GM19328 (cell line): ENCODE data around the gene SH3BP2.

Experiments used
- ATAC-seq: cut with Tn5 transposase; IDR thresholded peaks from one replicate; pipeline ENCODE4 v1.9.1; 2021; ENCODE audit warnings: mild to moderate bottlenecking, moderate library complexity; ENCODE audit not compliant: unreplicated experiment

The SH3BP2 gene

DNA sequence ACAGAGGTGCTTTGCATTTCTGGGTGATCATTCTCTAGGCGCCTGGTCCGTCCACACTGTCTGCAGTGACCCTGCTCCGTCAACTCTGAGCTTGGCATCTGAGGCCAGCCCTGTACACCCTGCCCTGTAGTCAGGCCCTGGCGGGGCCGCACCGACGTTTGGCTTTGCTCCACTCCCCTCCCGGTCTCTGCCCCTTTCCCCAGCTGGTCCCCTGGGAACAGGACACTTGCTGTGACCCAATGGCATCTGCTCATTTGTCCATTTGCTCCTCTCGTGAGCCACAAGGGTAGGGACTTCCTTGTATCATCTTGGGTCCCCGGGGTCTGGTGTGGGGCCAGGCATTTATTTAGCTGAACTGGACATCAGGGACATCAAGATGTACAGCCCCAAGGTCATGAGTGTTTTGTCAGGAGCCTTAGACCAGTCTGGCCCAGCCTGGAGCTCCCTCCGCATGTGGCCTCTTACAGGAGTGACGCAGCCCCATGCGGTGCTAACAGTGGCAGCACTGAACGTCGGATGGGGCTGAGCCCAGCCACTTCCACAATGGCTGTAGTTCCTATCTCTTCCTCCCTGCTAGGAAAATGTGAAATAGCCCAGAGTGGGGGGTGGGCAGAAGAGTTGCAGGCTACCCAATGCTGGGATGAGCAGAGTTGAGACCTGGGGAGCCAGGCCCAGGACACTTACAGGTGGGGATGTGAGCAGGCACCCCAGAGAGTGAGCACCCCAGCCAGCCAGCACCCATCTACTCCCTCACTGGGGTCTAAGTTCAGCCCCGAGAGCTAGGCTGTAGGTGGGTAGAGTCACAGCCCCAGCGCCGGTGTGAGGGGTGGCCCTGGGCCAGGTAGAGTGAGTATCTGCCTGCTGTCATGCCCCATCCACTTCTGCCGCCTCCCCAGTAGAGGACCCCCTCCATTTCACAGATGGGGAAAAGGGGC is 2.0 kb upstream of the SH3BP2 start:
- ATAC-seq = no peak

DNA sequence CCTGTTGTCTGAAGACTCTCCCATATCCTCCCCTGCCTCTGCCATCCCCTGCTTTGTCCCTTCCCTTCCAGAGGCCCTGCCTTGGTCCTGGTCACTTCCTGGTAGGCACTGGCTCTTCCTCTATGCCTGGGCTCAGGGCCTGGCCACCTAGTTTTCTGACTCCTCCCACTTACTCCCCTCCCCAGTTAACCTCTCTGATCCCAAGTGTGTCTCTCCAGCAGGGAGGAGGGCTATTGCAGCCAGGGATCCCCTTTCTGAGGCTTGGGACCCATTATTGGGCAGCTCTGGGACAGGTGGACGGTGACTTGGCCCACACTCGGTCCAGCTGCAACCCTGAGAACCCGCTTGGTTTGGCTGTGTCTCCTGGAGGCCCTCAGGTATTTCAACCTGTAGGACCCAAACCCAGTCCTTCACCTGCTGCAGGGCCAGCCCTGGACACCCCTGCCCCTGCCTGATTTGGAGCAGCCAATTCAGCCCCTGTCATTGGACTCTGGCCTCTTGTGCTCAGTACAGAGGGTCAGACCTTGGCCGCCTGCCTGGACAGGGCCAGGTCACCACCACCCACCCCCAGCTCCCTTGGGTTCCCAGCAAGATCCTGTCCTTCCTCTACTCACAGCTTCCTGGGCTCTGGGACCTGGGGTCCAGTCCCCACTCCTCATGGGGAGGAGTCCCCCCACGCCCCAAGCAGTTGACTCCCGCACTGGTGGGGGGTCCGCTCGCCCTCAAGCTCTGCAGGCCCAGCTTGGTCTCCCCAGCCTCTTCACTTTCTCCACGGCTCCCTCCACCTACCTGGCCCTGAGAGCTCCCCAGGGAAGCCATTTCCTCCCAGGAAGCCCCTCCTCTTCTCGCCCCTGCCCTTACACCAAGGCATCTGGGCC is 1.1 kb upstream of the SH3BP2 start:
- no peak for ATAC-seq

- no peak for ATAC-seq
Observed at GRCh38 chr4:2792396-2792710, 532 bp upstream of the SH3BP2 start.

DNA sequence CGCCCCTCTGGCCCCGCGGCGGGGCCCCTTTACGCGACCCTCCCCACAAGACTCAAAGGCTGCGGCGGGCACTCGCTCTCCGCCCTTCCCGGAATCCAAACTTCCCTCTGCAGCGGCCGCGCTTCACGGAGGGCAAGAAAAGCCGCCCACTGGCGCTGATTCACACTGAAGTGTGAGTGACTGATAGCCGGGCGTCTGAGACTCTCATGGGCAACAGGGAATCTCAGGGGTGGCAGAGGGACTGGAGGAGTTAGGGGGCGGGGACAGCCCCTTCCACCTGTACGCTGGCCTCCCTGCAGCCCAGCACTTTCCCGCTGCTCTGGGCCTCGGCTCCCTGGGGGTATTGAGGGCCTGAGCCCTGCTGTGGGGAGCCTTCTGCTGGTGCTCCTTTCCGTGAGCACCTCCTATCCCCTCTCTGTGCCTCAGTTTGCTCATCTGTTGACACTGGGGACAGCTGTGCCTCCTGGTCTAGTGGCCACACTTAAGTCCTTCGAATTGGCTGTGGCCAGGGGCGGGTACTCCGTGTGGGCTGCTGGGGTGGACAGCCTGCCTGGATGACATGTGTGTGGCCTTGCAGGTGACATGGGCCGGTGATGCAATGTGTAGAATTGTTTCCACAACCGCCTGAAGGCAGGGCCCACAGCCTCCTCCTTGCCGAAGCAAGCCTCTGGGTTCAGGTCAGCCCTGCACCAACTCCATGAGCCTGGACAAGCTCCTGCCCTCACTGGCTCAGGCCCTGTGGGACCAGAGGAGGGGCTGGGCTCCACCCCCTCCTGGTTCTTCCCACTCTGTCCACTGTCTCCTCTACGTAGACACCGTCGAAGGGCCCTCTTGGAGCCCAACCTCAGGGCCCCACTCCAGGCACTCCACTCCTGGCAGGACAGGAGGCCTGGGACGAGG is 951 bp downstream of the SH3BP2 start:
- ATAC-seq = no peak

- ATAC-seq = no peak
Observed at GRCh38 chr4:2794486-2795299, 1.8 kb downstream of the SH3BP2 start.

DNA sequence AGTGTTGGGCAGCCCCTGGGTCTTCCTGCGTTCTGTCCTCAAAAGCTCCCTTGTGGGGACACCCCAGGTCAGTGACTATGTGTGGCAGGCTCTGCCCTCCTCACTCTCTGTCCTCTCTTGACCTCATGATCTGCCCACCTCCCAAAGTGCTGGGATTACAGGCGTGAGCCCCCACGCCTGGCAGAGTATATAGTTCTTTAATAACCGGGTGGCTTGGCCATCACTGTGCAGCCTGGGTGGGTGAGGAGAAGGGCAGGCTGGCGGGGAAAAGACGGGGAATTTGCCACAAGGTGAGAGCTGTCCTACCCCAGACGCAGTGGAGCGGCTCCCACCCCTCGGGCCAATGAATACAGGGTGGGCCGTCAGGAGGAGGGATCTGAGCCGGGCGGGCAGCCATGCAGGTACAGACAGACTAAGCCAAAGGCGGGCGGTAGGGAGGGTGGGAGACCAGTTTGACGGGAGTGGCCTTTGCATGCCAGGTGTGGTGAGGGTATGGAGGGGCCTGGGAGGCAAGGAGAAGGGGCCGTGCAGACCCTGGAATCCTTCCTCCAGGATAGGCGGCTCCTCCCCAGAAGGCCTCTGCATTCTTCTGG is 2.5 kb downstream of the SH3BP2 start:
- ATAC-seq = no peak

DNA sequence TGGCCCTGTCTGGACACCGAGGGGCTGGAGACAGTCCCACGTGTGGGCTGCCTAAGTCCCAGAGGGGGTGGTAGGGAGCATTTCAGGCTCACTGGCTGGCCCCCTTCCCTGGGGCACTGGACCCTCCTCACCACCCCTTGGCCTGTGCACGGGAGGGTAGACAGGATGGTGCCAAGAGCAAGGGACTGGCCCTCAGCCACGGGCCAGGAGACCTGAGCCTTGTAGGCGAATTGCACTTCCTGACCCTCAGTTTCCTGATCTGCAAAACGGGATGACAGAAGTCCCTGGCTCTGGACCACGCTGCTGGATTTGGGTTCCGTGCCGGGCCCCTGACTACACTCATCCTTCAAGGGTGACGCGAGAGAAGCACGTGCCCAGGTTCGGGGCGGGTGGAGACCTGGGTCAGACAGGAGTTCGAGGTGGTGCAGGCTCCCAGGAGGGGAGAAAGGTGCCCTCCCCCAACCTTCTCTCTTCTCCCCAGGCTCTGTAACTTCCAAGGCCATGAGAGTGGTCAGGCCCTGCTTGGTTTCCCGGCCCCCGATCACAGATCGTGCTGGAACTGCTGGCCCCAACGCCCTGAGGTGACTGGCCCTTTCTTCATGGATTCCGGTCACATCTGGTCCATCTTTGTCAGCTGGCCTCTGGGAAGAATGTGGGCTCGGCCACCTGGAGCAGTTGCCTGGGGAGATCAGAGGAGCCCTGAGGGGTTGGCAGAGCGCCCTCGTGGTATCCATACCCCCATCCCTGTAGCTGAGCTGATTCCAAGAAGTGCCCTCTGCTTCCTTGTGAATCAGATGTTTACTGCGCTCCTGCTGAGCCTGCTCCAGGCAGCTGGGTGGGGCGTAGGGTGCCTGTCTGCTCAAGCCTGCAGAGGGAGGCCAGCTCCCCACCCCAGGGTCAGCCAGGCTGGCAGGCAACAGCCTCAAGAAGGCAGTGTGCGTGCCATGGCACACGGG is 3.3 kb downstream of the SH3BP2 start:
- ATAC-seq = no peak

GRCh38 chr4:2796849-2797544 is 4.1 kb downstream of the SH3BP2 start:
- ATAC-seq = no peak

DNA sequence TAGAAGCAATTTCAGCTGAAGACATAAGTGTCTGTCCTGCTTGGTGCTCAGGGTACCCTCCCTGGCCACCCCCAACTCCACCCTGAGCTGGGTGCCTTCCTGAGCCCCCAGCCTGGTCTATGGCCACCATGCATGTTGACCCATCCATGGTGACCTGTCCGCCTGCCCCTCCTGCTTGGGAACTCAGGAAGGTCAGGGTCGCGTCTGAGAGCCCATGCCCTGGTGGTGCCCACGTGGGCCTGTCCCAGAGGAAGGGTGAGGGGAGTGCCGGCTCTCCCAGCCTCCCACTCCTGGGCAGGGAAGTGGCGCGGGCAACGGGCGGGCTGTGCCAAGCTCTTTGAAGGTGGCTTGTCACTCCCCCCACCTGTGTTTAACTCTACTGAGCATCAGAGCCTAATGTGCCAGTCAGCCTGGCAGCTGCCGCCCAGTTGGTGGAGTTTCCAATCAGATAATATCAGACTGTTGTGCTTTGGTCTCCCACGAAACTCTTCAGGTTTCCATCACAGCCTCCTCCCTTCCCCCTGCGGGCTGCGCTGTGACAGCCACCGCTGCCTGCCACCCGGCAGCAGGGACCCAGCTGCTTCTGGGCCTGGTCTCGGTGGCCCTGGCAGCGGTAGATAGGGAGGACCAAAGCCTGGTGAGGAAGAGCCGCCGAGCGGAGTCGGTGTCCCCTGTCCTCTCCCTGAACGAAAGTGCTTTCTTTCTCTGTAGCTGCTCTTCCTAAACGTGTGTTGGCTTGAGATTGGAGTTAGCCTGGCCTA is 4.8 kb downstream of the SH3BP2 start:
- ATAC-seq = no peak

DNA sequence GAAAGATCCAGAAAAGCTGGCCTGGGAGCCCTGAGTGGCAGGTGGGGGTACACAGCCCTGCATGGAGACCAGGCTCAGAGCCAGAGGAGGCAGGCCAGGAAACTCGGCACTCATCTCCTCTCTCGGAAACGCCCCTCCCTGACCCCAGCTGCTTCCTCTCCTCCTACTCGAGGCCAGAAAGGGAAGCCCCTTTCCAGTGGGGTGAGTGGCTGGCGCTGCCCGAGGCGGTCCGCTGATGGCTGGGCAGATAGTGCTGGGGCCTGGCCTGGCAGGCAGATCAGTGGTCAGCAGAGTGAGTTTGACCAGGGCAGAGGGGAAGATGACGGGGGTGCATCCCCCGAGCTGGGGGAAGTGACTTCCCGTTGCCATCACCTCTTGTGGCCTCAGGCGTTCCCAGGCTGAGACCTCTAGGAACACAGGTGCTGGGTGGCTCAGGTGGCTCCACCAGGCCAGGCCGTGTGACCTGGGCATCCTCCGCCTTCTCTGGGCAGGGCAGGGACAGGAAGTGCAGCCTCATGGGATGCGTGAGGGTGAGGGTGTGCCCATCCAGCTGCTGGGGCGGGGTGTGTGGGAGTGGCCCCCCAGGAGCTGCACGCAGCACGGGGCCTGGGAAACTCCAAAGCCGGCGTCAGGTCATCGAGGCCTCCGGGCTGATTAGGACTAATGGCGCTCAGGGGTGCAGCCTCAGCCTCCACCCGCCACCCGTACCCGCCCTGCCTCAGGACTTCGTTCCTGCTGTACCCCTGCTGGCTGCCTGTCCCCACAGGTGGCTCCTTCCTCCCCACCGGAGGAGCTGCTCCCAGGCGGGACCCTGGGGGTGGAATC is 5.7 kb downstream of the SH3BP2 start:
- ATAC-seq = no peak

GRCh38 chr4:2799224-2799911 is 6.5 kb downstream of the SH3BP2 start:
- ATAC-seq = no peak

DNA sequence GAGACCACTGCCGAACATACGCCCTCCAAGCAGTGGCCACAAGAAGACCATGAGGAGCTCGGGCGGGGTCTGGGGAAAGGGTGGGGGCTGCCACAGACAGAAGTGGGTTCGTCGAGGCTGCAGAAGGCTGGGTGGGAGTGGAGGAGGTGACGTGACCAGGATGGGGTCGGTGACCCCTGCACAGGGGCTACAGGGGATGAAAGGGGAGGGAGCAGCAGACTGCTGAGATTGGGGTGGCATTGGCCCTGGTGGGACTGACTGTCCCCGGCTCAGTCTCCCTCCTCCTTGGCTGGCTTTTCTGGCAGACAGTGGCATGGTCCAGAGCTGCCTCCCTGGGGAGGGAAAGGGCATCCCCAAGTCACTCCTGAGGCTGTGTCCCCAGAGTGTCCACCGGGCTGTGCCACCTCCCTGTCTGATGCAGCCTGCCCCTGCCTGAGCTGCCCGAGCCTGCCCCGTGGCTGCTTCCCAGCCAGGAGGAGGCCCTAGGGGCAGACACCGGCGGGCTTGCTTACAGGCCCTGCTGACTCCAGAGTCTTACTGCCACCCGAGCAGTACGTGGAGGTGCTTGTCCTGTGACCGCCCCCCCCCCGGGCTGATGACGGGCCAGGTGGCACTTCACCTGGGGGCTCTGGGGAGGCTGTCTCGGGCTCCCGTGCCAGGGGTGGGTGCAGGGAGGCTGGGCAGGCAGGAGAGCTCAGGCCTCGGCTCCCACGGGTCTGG is 7.2 kb downstream of the SH3BP2 start:
- ATAC-seq = no peak

DNA sequence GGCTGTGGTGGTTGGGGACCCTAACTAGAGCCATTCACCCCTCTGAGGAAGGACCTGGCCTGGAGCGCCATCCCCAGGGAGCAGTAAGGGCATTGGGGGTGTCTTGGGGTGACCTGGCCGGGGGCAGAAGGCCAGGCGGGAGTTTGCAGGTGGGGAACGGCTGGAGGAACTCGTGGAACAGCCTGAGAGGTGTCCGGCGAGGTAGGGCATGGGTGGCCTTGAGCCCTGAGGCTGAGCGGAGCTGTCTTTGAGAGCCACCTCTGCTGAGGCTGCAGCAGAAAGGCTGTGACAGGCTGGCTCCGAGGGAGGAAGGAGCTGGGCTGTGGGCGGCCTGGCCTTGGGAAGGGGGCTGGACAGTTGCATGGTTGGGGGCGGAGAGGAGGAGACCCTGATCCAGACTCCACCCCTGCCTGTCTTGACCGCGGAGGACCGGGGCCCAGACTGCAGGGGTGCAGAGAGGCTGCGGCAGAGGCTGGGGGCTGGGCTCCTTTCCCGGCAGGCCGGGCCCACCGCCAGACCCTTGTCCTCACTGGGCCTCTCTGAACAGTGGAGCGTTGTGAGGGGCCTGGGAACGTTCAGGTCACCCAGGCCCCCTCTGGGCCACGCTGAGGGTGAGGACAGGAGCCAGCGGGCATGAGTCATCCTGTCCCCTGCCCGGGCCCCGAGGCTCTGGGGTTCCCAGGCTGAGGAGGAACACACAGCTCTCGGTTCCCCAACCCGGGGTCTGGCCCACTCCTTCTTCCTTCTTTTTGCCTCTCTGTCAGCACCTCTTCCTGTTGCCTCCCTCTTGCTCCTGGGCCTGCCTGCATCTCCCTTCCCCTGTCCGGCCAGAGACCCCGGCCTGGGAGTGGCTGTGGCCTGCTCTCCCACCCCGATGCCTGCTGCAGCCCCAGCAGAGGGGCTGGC is 8.1 kb downstream of the SH3BP2 start:
- ATAC-seq = no peak
